ENCODE data around the gene MISP. TPM values are rescaled to one million over a fixed set of nuclear protein-coding genes. Genes with fewer than 3 reads are reported as not detected.

The MISP gene
- total and polyA plus RNA-seq, 9 of the 15 experiments (the other 6 are each of a cell fraction or from before 2014, with no cell fraction given): 0.04 to 0.29 (median 0.05) TPM; not detected in 5

- no peak overlapping the region for H2AFZ ChIP-seq (ENCODE audit: low read depth, low read length)
- H4K20me1 ChIP-seq (replicated peaks; ENCODE audit: control insufficient read depth, insufficient read depth, low read length): no peaks in the 10 kb centered on the region
- 70% methylated on average over 24 of the region's 50 CpGs for WGBS (ENCODE audit: insufficient coverage, low coverage, missing lambda C conversion rate)
- in situ Hi-C loops (cut with MboI) (loop anchor here (25.0 kb wide), 1 partner anchor 479 kb away; the partner anchor contains the start of genes ATP5F1D, CBARP and MIDN), intact Hi-C loops (cut with micrococcal nuclease) (no loop called here)
- H3K27ac ChIP-seq (ENCODE audit: extremely low read depth, low read depth, low read length): no peak overlapping the region
- no peak overlapping the region for H3K9ac ChIP-seq (ENCODE audit: insufficient read depth in 1 of 2, low read depth in 2 of 2, low read length in 2 of 2)
- no peak overlapping the region for H3K4me3 ChIP-seq
- H3K9me1 ChIP-seq (ENCODE audit: control insufficient read depth, insufficient read depth, low read length): no peaks in the 10 kb centered on the region
- no peak for ATAC-seq
- peaks cover 11% of the 10 kb centered on the region; the same call in 1 of the 2 replicates for H3K9me3 ChIP-seq (replicated peaks; ENCODE audit: control insufficient read depth, insufficient read depth, low read depth, low read length)
- no peaks in the 10 kb centered on the region for H3K79me2 ChIP-seq (ENCODE audit: control insufficient read depth, insufficient read depth, low read length)
- peaks cover 0 to 16% of the 10 kb centered on the region in 2 experiments; a peak in 2 of 5 replicates for H3K4me1 ChIP-seq (replicated peaks in 1 of 2; ENCODE audit: control insufficient read depth in 2 of 2, insufficient read depth in 2 of 2, low read length in 2 of 2)
- DNase-seq (ENCODE audit: extremely low read depth in 1 of 4, low spot score in 3 of 4): no peak
- no peak overlapping the region for H3K4me2 ChIP-seq (ENCODE audit: insufficient read depth, low read length)
- no peaks in the 10 kb centered on the region for H3K36me3 ChIP-seq (ENCODE audit: control insufficient read depth, insufficient read depth, low read length)
- FAIRE-seq: no peak
- H3K27me3 ChIP-seq (ENCODE audit: control insufficient read depth in 2 of 2, insufficient read depth in 2 of 2, low read length in 2 of 2): no peaks in the 10 kb centered on the region
- no TSS peak for BruUV-seq (replicated peaks)
- POLR2A ChIA-PET: interaction anchor here (0.6 kb wide), 1 partner anchor 1658 kb away, joined by 3 read pairs; no protein-coding TSS in a partner anchor
- CTCF ChIA-PET (ENCODE audit: low intra/inter-chr PET ratio): no interaction called here
- no peak for TF ChIP-seq FOXM1 (IDR thresholded peaks at IDR 0.05; ENCODE audit: low read depth)
- no peak for TF ChIP-seq FOXM1 (CRISPR knock-in tag; IDR thresholded peaks at IDR 0.05; ENCODE audit: low read depth)
- TF ChIP-seq ZNF707 (CRISPR knock-in tag; conservative IDR thresholded peaks at IDR 0.05): no peak
- TF ChIP-seq, protein P1, sequence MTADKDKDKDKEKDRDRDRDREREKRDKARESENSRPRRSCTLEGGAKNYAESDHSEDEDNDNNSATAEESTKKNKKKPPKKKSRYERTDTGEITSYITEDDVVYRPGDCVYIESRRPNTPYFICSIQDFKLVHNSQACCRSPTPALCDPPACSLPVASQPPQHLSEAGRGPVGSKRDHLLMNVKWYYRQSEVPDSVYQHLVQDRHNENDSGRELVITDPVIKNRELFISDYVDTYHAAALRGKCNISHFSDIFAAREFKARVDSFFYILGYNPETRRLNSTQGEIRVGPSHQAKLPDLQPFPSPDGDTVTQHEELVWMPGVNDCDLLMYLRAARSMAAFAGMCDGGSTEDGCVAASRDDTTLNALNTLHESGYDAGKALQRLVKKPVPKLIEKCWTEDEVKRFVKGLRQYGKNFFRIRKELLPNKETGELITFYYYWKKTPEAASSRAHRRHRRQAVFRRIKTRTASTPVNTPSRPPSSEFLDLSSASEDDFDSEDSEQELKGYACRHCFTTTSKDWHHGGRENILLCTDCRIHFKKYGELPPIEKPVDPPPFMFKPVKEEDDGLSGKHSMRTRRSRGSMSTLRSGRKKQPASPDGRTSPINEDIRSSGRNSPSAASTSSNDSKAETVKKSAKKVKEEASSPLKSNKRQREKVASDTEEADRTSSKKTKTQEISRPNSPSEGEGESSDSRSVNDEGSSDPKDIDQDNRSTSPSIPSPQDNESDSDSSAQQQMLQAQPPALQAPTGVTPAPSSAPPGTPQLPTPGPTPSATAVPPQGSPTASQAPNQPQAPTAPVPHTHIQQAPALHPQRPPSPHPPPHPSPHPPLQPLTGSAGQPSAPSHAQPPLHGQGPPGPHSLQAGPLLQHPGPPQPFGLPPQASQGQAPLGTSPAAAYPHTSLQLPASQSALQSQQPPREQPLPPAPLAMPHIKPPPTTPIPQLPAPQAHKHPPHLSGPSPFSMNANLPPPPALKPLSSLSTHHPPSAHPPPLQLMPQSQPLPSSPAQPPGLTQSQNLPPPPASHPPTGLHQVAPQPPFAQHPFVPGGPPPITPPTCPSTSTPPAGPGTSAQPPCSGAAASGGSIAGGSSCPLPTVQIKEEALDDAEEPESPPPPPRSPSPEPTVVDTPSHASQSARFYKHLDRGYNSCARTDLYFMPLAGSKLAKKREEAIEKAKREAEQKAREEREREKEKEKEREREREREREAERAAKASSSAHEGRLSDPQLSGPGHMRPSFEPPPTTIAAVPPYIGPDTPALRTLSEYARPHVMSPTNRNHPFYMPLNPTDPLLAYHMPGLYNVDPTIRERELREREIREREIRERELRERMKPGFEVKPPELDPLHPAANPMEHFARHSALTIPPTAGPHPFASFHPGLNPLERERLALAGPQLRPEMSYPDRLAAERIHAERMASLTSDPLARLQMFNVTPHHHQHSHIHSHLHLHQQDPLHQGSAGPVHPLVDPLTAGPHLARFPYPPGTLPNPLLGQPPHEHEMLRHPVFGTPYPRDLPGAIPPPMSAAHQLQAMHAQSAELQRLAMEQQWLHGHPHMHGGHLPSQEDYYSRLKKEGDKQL (CRISPR knock-in tag; IDR thresholded peaks at IDR 0.05; ENCODE audit: borderline replicate concordance): no peak
- TF ChIP-seq NFATC3 (IDR thresholded peaks at IDR 0.05): no peak
- no peak for TF ChIP-seq JUN (IDR thresholded peaks at IDR 0.05; ENCODE audit: borderline replicate concordance, low read depth, low read length)
- no peak for TF ChIP-seq JUN (CRISPR knock-in tag; IDR thresholded peaks at IDR 0.05; ENCODE audit: borderline replicate concordance)
- no peak for TF ChIP-seq SMAD2 (IDR thresholded peaks at IDR 0.05; ENCODE audit: low read depth, low read length)
- TF ChIP-seq ZNF146 (CRISPR knock-in tag; IDR thresholded peaks at IDR 0.05; ENCODE audit: unreplicated experiment): no peak
- TF ChIP-seq ETS1 (conservative IDR thresholded peaks at IDR 0.05; ENCODE audit: control insufficient read depth, low read depth, low read length): no peak
- no peak for TF ChIP-seq PTBP1 (IDR thresholded peaks at IDR 0.05; ENCODE audit: low read depth, low read length)
- TF ChIP-seq ZNF398 (CRISPR knock-in tag; IDR thresholded peaks at IDR 0.05): no peak
- TF ChIP-seq XRCC3 (IDR thresholded peaks at IDR 0.05): no peak
Measured at GRCh38 chr19:757811-758668, 7.1 kb downstream of the MISP start.
